Natural killer cell treated with Interleukin-12 subunit alpha and Interleukin-12 subunit beta and Interleukin-15 and Interleukin-18, amount 100 ng/mL, for 72 hours (primary cell): ENCODE data around the gene TFR2. TPM values are rescaled to one million over a fixed set of nuclear protein-coding genes. Genes with fewer than 3 reads are reported as not detected.

Source experiments
- ATAC-seq, 2 donors: fragments of 150-1000 bp; cut with Tn5 transposase in 1 of 2; sonication (Bioruptor Pico), chemical (Tn5 transposase) in 1 of 2; 2 replicates each; pipeline ENCODE4 v1.10.0; 2021
- DNase-seq: peaks from one replicate; pipeline ENCODE4 v3.0.0; 2022; ENCODE audit warnings: low spot score
- H3K27ac Mint-ChIP-seq, 2 donors: 1 replicate in 1 of 2; 2 replicates in 1 of 2; pipeline ENCODE4 v1.8.0; 2022; ENCODE audit warnings: mixed read lengths in 2 of 2, mild to moderate bottlenecking in 1 of 2, moderate library complexity in 1 of 2
- H3K27me3 Mint-ChIP-seq, 2 donors: 1 replicate in 1 of 2; 2 replicates in 1 of 2; pipeline ENCODE4 v1.8.0; 2022; ENCODE audit warnings: mixed read lengths in 2 of 2
- H3K36me3 Mint-ChIP-seq: one replicate; pipeline ENCODE4 v1.8.0; 2022; ENCODE audit warnings: mixed read lengths
- H3K4me1 Mint-ChIP-seq, 2 donors: 1 replicate in 1 of 2; 2 replicates in 1 of 2; pipeline ENCODE4 v1.8.0; 2022; ENCODE audit warnings: low read depth in 2 of 2, mixed read lengths in 2 of 2, mild to moderate bottlenecking in 1 of 2
- H3K4me3 Mint-ChIP-seq: one replicate; pipeline ENCODE4 v1.8.0; 2022; ENCODE audit warnings: mixed read lengths
- H3K9me3 Mint-ChIP-seq: 2 replicates; pipeline ENCODE4 v1.8.0; 2022; ENCODE audit warnings: mixed read lengths
- total RNA-seq, 2 donors: library from RNA; stranded (reverse); gene quantifications; one replicate each; pipeline ENCODE4 v1.2.3, GENCODE V29; 2022

TFR2 gene
- total RNA-seq, 2 donors from 2014 or later = 10.1 to 34.1 TPM

- Mint-ChIP-seq H3K27ac (peak within 1 kb of the TSS; percentile 96 to 97), H3K36me3 (no peaks in the 10 kb centered on the region), H3K27me3 (peaks cover 6 to 8% of the 10 kb centered on the region in 2 donors), H3K4me1 (peaks cover 25 to 29% of the 10 kb centered on the region in 2 donors), H3K4me3 (peak within 1 kb of the TSS; percentile 98), H3K9me3 (no peaks in the 10 kb centered on the region)
- ATAC-seq = peak; percentile 94 to 95
- DNase-seq = peak; percentile 100
These were observed 54.9 kb downstream of the TFR2 start, which contains the start of gene FBXO24 for GRCh38 chr7:100586266-100587025. TSS of gene FBXO24 (plus strand) at chr7:100586328. CDS start at chr7:100586626, 298 bp downstream.

DNA sequence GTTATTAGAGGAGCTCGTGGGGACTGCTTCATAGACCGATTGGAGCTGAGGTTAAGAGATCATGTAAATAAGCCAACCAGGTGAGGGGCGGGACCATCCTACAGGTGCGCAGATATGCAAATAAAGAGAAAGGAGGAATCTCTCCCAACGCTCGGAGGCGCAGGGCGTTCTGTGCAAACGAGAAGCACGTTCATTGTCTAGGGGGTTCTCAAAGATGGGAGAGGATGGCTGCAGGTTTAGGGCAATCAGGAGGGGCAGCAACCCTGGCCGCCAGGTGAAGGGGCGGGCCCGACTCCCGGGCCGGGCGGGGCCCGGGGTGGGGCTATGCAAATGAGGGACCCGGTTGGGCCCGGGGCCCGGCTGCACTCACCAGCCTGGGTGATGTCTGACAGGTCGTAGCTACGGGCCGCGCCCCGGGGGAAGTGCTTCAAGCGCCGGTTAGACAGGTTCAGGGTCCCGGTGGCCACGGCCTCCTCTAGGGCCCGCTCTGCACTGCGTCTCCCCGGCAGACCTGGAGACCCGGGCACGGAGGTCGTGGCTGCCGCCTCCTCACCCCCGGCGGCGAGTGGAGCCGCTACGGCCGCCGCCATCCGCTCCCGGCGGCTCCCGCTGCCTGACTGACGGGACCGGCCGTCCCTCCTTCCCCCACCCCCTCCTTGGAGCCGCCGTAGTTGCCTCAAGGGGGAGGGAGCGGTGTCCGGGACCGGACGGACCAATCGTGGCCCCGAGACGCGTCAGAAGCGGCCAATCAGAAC is 55.7 kb downstream of the TFR2 start, which contains the start of gene LRCH4:
LRCH4 (minus strand) TSS at position 619 of the 755 bp plus-strand sequence; CDS start at position 590, 29 bp downstream.
- H3K4me3 Mint-ChIP-seq = peak within 1 kb of the TSS; percentile 98
- H3K27ac Mint-ChIP-seq = peak within 1 kb of the TSS; percentile 96 to 97
- H3K4me1 Mint-ChIP-seq = peaks cover 25 to 29% of the 10 kb centered on the region in 2 donors
- peaks cover 6 to 7% of the 10 kb centered on the region in 2 donors for H3K27me3 Mint-ChIP-seq
- DNase-seq = no peak
- no peaks in the 10 kb centered on the region for H3K36me3 Mint-ChIP-seq
- peak; percentile 32 to 55 for ATAC-seq
- no peaks in the 10 kb centered on the region for H3K9me3 Mint-ChIP-seq

DNA sequence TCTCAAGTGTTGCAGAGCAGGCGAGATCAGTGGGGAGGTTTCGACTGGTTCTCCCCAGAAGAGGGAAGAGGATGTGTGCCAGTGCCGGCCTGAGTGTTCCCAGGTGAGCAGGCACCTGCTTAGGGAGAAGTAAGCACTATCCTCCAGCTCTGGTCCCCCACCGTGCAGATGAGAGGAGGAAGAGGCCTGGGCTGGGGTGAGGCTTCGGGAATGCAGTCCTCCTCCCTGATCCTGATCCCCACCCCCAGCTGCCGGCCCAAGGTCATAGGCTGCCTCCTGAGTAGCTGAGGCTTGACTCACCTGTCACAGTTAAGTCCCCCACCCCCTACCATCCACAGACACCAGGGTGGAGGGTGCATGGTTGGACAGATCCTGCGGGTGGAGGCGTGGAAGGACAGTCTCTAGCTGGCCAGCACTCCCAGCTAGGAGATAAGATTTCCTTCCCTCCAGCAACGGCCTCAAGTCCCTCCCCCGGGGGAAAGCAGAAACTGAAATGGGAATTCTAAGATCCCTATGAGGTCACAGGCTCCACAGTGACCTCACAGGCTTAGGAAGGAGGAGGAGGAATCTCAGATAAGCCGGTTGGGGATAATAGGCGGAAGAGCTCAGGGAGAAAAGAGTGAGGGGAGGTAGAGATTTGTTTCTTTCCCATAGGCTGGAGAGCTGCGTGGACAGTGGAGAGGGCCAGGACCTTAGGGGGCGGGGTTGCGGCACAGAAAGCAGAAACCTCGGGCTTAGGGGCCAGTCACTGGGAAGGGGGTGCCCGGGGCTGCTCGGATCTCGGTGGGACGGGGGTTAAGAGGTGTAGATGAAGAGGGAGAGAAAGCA is 56.5 kb downstream of the TFR2 start:
- Mint-ChIP-seq H3K4me3 (peak overlapping the region; percentile 98), H3K36me3 (no peaks in the 10 kb centered on the region), H3K27me3 (peaks cover 0 to 2% of the 10 kb centered on the region in 2 donors), H3K9me3 (no peaks in the 10 kb centered on the region), H3K4me1 (peaks cover 25 to 29% of the 10 kb centered on the region in 2 donors), H3K27ac (peak overlapping the region; percentile 96 to 97)
- DNase-seq (no peak), ATAC-seq (no peak)

DNA sequence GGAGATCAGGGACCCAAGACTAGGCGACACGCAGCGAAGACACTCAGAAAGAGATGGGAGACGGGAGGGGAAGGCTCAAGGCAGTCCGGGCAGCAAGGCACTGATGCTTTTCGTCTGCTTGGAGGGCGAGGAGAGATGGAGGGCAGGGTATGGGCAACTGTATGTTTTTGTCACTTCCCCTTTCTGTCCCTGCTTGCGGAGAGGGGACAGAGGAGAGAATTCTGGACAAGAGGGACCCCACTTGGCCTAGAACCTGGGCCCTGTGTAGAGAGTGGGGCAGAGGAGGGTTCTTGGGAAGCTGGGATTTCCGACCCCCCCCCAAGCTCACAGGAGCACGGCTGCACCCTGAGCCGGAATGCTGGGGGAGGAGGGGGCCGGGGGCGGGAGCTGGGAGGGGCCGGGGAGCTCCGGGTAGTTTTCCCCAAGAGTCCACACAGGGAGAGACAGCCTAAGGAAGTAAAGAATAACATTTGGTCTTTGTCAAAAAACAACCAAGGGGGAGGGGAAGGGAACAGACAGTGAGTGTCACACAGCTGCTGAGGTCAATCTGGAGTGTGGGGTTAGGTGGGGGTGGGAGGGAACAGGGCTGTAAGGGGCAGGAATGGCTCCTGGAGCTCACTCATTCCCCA is 57.2 kb downstream of the TFR2 start:
- Mint-ChIP-seq H3K27me3 (peaks cover 0 to 1% of the 10 kb centered on the region in 2 donors), H3K4me1 (peaks cover 25 to 29% of the 10 kb centered on the region in 2 donors), H3K27ac (peak overlapping the region; percentile 96 to 97), H3K36me3 (no peaks in the 10 kb centered on the region), H3K9me3 (no peaks in the 10 kb centered on the region), H3K4me3 (peak overlapping the region; percentile 98)
- DNase-seq (no peak), ATAC-seq (no peak)

DNA sequence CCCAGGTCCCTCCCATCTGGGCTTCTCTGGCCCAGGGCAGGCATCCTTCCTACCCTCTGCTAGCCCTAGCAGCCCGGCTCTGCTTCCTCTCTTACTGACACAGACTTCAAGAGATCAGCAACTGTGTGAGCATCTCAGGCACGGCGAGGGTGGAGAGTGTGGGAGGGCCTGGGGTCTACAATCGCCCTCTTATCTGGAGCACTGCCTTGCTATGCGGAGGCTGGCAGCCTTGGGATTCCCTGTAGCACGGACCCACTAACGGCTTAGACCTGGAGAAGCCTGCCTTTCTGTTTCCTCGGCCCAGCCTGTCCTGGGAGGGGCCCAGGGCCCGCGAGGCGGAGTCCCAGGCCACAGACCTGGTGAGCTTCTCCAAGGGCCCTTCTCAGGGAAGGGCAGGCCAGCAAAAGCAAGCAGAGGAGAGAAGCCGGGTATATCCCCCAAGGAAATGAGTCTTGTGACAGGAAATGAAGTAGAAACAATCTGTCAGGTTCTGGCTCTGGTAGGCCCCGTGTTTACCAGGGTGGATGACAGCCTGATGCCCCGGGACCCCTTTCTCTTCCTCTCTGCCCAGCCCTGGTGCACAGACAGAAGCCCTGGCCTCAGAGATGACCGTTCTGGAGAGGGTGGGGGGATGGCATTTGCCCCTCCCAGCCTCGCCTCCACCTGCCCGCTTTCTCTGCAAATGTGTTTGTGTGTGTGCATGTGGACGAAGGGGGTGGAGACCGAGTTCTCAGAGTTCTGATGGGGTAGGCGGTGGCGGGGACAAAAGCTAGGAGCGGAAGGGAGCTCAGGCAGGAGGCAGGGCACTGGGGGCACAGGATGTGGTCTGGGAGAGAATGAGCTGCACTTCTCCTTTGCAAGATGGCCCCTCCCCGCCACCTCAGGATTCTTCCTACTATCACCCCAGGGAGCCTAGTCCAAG is 58.0 kb downstream of the TFR2 start:
- ATAC-seq = peak in 1 of 2 donors; percentile 3
- peak overlapping the region; percentile 98 for H3K4me3 Mint-ChIP-seq
- no peaks in the 10 kb centered on the region for H3K9me3 Mint-ChIP-seq
- H3K4me1 Mint-ChIP-seq = peaks cover 25 to 29% of the 10 kb centered on the region in 2 donors
- peak overlapping the region; percentile 96 to 97 for H3K27ac Mint-ChIP-seq
- H3K27me3 Mint-ChIP-seq = no peaks in the 10 kb centered on the region
- DNase-seq = peak; percentile 82
- no peaks in the 10 kb centered on the region for H3K36me3 Mint-ChIP-seq

- ATAC-seq = no peak
- H3K27ac Mint-ChIP-seq = peak overlapping the region in 1 of 2 donors; percentile 96
These were observed 58.7 kb downstream of the TFR2 start for GRCh38 chr7:100582650-100583049.

DNA sequence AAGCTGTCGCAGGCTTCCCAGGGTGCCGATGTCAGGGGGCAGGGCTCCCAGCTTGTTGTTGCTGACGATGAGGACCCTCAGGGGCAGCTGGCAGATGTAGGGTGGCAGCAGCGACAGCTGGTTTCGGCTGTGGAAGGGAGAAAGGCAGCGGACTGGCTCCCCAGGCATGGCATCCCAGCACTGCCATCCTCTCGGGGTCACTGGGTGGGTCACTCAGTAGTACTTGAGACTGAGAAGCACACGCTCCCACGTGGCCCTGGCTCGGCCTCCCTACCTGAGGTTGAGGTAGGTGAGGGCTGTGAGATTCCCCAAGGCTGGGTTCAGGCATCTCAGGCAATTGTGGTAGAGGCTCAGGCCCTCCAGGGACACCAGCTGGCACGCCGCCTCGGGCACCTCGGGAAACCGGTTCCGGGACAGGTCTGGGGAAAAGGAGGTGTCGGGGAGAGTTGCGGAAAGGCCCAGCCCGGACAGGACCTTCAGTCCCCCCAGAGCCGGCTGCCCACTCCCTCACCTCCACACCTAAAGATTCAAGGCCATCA is 59.2 kb downstream of the TFR2 start:
- Mint-ChIP-seq H3K4me3 (peak overlapping the region; percentile 57), H3K27ac (peak overlapping the region in 1 of 2 donors; percentile 96), H3K36me3 (no peaks in the 10 kb centered on the region), H3K4me1 (peaks cover 25 to 29% of the 10 kb centered on the region in 2 donors), H3K9me3 (no peaks in the 10 kb centered on the region), H3K27me3 (no peaks in the 10 kb centered on the region)
- ATAC-seq (no peak), DNase-seq (no peak)

More at GRCh38 chr7:100582650-100583049, 58.7 kb downstream of the TFR2 start:
- DNase-seq = no peak
- no peaks in the 10 kb centered on the region for H3K36me3 Mint-ChIP-seq
- peak overlapping the region; percentile 98 for H3K4me3 Mint-ChIP-seq
- no peaks in the 10 kb centered on the region for H3K27me3 Mint-ChIP-seq
- peaks cover 25 to 29% of the 10 kb centered on the region in 2 donors for H3K4me1 Mint-ChIP-seq
- H3K9me3 Mint-ChIP-seq = no peaks in the 10 kb centered on the region

- Mint-ChIP-seq H3K27me3 (no peaks in the 10 kb centered on the region), H3K36me3 (no peaks in the 10 kb centered on the region), H3K27ac (no peak overlapping the region), H3K4me1 (peaks cover 25 to 29% of the 10 kb centered on the region in 2 donors), H3K4me3 (no peak overlapping the region), H3K9me3 (no peaks in the 10 kb centered on the region)
- DNase-seq = no peak
- ATAC-seq = no peak
These were observed 60.7 kb downstream of the TFR2 start for GRCh38 chr7:100580466-100581283.

GRCh38 chr7:100578246-100579183 is 62.8 kb downstream of the TFR2 start:
- no peaks in the 10 kb centered on the region for H3K9me3 Mint-ChIP-seq
- no peaks in the 10 kb centered on the region for H3K36me3 Mint-ChIP-seq
- H3K4me3 Mint-ChIP-seq = no peak overlapping the region
- no peak overlapping the region for H3K27ac Mint-ChIP-seq
- H3K4me1 Mint-ChIP-seq = peaks cover 8 to 9% of the 10 kb centered on the region in 2 donors
- no peak for ATAC-seq
- H3K27me3 Mint-ChIP-seq = no peaks in the 10 kb centered on the region
- DNase-seq = no peak

DNA sequence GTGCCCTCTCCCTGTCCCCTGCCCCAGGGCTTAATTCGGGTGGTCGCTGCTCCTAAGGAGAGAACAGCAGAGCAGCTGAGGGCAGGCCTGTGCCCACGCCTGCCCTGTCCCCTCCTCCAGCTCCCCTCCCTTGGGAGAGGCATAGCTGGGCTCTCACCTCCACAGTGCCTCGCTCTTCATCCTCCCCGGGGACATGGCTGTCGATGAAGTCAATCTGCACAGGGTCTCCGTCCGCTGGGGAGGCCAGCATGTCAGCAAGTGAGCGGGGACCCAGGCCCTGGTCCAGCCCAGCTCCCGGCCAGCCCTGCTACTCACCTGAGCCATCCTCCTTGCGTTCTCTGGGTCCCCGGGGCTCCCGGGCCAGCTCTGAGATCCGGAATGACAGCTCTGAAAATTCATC is 63.8 kb downstream of the TFR2 start:
- ATAC-seq (no peak), DNase-seq (peak; percentile 50)
- no peak overlapping the region for H3K4me3 Mint-ChIP-seq
- H3K27ac Mint-ChIP-seq = no peak overlapping the region
- H3K9me3 Mint-ChIP-seq = no peaks in the 10 kb centered on the region
- no peaks in the 10 kb centered on the region for H3K27me3 Mint-ChIP-seq
- H3K36me3 Mint-ChIP-seq = no peaks in the 10 kb centered on the region
- H3K4me1 Mint-ChIP-seq = peaks cover 2 to 3% of the 10 kb centered on the region in 2 donors
